Measurements from ENCODE around the gene GTPBP6.

- TF ChIP-seq CTCF (IDR thresholded peaks at IDR 0.05; ENCODE audit: insufficient read depth, low read length, poor library complexity, severe bottlenecking) (no peak), EZH2phosphoT487 (conservative IDR thresholded peaks at IDR 0.05; ENCODE audit: low read length) (no peak)
Measured at GRCh38 chrX:290476-291166, 28.0 kb downstream of the GTPBP6 start.

Measured in SU-DHL-6 (cell line).